GM23248 (cell line): ENCODE data around the gene TXNIP.

ENCODE experiments used
- EZH2 ChIP-seq: fragments of 200-600 bp; sonication (generic); IDR thresholded peaks from 2 replicates; pipeline ENCODE4 v1.6.1; 2018; ENCODE audit warnings: antibody characterized with exemption, mild to moderate bottlenecking; ENCODE audit not compliant: insufficient read depth, poor library complexity, severe bottlenecking
- EZH2phosphoT487 ChIP-seq: fragments of 200-600 bp; sonication (generic); IDR thresholded peaks from 2 replicates; pipeline ENCODE4 v1.6.1; 2018; ENCODE audit warnings: antibody characterized with exemption, moderate library complexity, mild to moderate bottlenecking, low read depth; ENCODE audit not compliant: insufficient read depth

GRCh38 chr1:145975216-145975615 lies 21.2 kb downstream of the TXNIP start:
- TF ChIP-seq EZH2 (no peak), EZH2phosphoT487 (no peak)
